MM.1S (cell line): Measurements from ENCODE around the gene CSKMT.
"Not testable (repeated sequence)": the region's sequence is repeated elsewhere in the genome, so short reads cannot be mapped to it uniquely, and the experiment has no call there.

ENCODE experiments used
- DNase-seq: peaks from one replicate; pipeline ENCODE4 v3.0.0-alpha.2; 2015
- H2AFZ ChIP-seq: fragments of 300-600 bp; sonication (generic); 2 replicates; pipeline ENCODE4 v1.6.0; 2016; ENCODE audit warnings: antibody characterized with exemption, low read length
- H3F3A ChIP-seq: fragments of 300-600 bp; sonication (generic); 2 replicates; pipeline ENCODE4 v1.6.1; 2016; ENCODE audit warnings: mild to moderate bottlenecking, antibody characterized with exemption, low read length, moderate library complexity, mixed read lengths; ENCODE audit not compliant: insufficient read depth
- H3K27ac ChIP-seq: fragments of 300-600 bp; sonication (generic); 2 replicates; pipeline ENCODE4 v1.5.1; 2016; ENCODE audit warnings: mild to moderate bottlenecking, low read length
- H3K27me3 ChIP-seq: fragments of 300-600 bp; sonication (generic); replicated peaks from 2 replicates; pipeline ENCODE4 v1.6.0; 2016; ENCODE audit warnings: low read length; ENCODE audit not compliant: insufficient read depth
- H3K36me3 ChIP-seq: fragments of 300-600 bp; sonication (generic); replicated peaks from 2 replicates; pipeline ENCODE4 v1.6.1; 2016; ENCODE audit warnings: mild to moderate bottlenecking, low read length, mixed read lengths; ENCODE audit not compliant: insufficient read depth
- H3K4me1 ChIP-seq: fragments of 300-600 bp; sonication (generic); 2 replicates; pipeline ENCODE4 v1.6.1; 2016; ENCODE audit warnings: low read length, mixed read lengths
- H3K4me2 ChIP-seq: fragments of 300-600 bp; sonication (generic); 2 replicates; pipeline ENCODE4 v1.6.0; 2016; ENCODE audit warnings: low read depth, low read length
- H3K4me3 ChIP-seq: fragments of 300-600 bp; sonication (generic); 2 replicates; pipeline ENCODE4 v1.5.1; 2016; ENCODE audit warnings: low read length, mixed read lengths
- H3K79me2 ChIP-seq: fragments of 300-600 bp; sonication (generic); 2 replicates; pipeline ENCODE4 v1.6.1; 2016; ENCODE audit warnings: mixed run types, low read length, mixed read lengths
- H3K9ac ChIP-seq: fragments of 300-600 bp; sonication (generic); 2 replicates; pipeline ENCODE4 v1.6.1; 2016; ENCODE audit warnings: low read length, mixed read lengths
- H3K9me2 ChIP-seq: fragments of 300-600 bp; sonication (generic); replicated peaks from 2 replicates; pipeline ENCODE4 v1.6.1; 2016; ENCODE audit warnings: mild to moderate bottlenecking, low read length, mixed read lengths; ENCODE audit not compliant: insufficient read depth
- H3K9me3 ChIP-seq: fragments of 300-600 bp; sonication (generic); replicated peaks from 2 replicates; pipeline ENCODE4 v1.6.1; 2016; ENCODE audit warnings: mild to moderate bottlenecking, low read length, mixed read lengths; ENCODE audit not compliant: insufficient read depth
- H4K20me1 ChIP-seq: fragments of 300-600 bp; sonication (generic); 2 replicates; pipeline ENCODE4 v1.6.1; 2016; ENCODE audit warnings: mild to moderate bottlenecking, low read length, moderate library complexity, mixed read lengths; ENCODE audit not compliant: insufficient read depth
- CTCF ChIP-seq: fragments of 300-600 bp; sonication (generic); IDR thresholded peaks from 2 replicates; pipeline ENCODE4 v1.5.1; 2016; ENCODE audit warnings: antibody characterized with exemption, low read length, mixed read lengths
- EZH2 ChIP-seq: fragments of 300-600 bp; sonication (generic); optimal IDR thresholded peaks from 2 replicates; pipeline ENCODE3; 2017; ENCODE audit warnings: low read depth, mild to moderate bottlenecking, antibody characterized with exemption, low read length, mixed read lengths
- EZH2phosphoT487 ChIP-seq: fragments of 300-600 bp; sonication (generic); IDR thresholded peaks from 2 replicates; pipeline ENCODE4 v1.6.1; 2018; ENCODE audit warnings: antibody characterized with exemption, low read length

The CSKMT gene

GRCh38 chr11:62694455-62695167, 29.5 kb downstream of the CSKMT start:
- Histone ChIP-seq H3K36me3 (no peaks in the 10 kb centered on the region), H3K27ac (no peak overlapping the region)

GRCh38 chr11:62702246-62702645, 37.1 kb downstream of the CSKMT start:
- no peak for TF ChIP-seq EZH2
- no peak for TF ChIP-seq CTCF
- TF ChIP-seq EZH2phosphoT487 = no peak
- H3K9me3 ChIP-seq = no peaks in the 10 kb centered on the region
- H3K4me2 ChIP-seq = no peak overlapping the region
- no peaks in the 10 kb centered on the region for H4K20me1 ChIP-seq
- H3K9ac ChIP-seq = no peak overlapping the region
- no peaks in the 10 kb centered on the region for H3K27me3 ChIP-seq
- H3K27ac ChIP-seq = no peak overlapping the region
- H3F3A ChIP-seq = peaks cover 17% of the 10 kb centered on the region
- no peaks in the 10 kb centered on the region for H3K36me3 ChIP-seq
- peaks cover 12% of the 10 kb centered on the region for H3K79me2 ChIP-seq
- DNase-seq = no peak
- no peaks in the 10 kb centered on the region for H3K9me2 ChIP-seq
- no peak overlapping the region for H3K4me3 ChIP-seq
- peaks cover 13% of the 10 kb centered on the region for H3K4me1 ChIP-seq
- no peak overlapping the region for H2AFZ ChIP-seq

More at GRCh38 chr11:62694455-62695167, 29.5 kb downstream of the CSKMT start:
- no peaks in the 10 kb centered on the region for H3K9me2 ChIP-seq
- no peak overlapping the region for H3K4me3 ChIP-seq
- H3K79me2 ChIP-seq = no peaks in the 10 kb centered on the region
- H3K9ac ChIP-seq = no peak overlapping the region
- H3K4me1 ChIP-seq = no peaks in the 10 kb centered on the region
- DNase-seq = peak; percentile 70
- no peak overlapping the region for H2AFZ ChIP-seq
- TF ChIP-seq CTCF (peak; percentile 83), EZH2phosphoT487 (no peak)
- no peaks in the 10 kb centered on the region for H3K27me3 ChIP-seq
- no peaks in the 10 kb centered on the region for H4K20me1 ChIP-seq
- H3F3A ChIP-seq = no peaks in the 10 kb centered on the region
- no peak overlapping the region for H3K4me2 ChIP-seq
- no peaks in the 10 kb centered on the region for H3K9me3 ChIP-seq

GRCh38 chr11:62703921-62704320, 38.8 kb downstream of the CSKMT start:
- H3K27ac ChIP-seq, H2AFZ ChIP-seq, H3K4me3 ChIP-seq, H3K9me2 ChIP-seq, H3K4me2 ChIP-seq, H3K9me3 ChIP-seq, H3K36me3 ChIP-seq, H3K9ac ChIP-seq, DNase-seq, H4K20me1 ChIP-seq, H3K27me3 ChIP-seq: not testable (repeated sequence)
- Histone ChIP-seq H3K4me1 (peaks cover 24% of the 10 kb centered on the region), H3K79me2 (peaks cover 19% of the 10 kb centered on the region), H3F3A (peaks cover 18% of the 10 kb centered on the region)

- Histone ChIP-seq H3K4me2 (peak overlapping the region; percentile 93), H3K4me3 (peak overlapping the region; percentile 83), H3K9me2 (no peaks in the 10 kb centered on the region), H3K9me3 (no peaks in the 10 kb centered on the region), H4K20me1 (no peaks in the 10 kb centered on the region), H3K4me1 (peaks cover 31% of the 10 kb centered on the region), H3K27ac (peak overlapping the region; percentile 73), H2AFZ (peak overlapping the region; percentile 74), H3K27me3 (no peaks in the 10 kb centered on the region), H3K79me2 (peaks cover 19% of the 10 kb centered on the region), H3F3A (peaks cover 31% of the 10 kb centered on the region), H3K36me3 (no peaks in the 10 kb centered on the region), H3K9ac (peak overlapping the region; percentile 71)
- DNase-seq = no peak
- TF ChIP-seq EZH2 (no peak), EZH2phosphoT487 (no peak), CTCF (no peak)
Measured at GRCh38 chr11:62705413-62705812, 40.3 kb downstream of the CSKMT start.
